GM10248 (cell line): Measurements from ENCODE around the gene NKAIN2.

Source experiments
- CTCF ChIA-PET: fragments of 300-600 bp; sonication (Branson Sonifier 250); formaldehyde crosslinking; extraction: SDS; loops from one replicate; lab custom pipeline; 2021; ENCODE audit warnings: antibody characterized with exemption; lab: Yijun Ruan, JAX
- POLR2A ChIA-PET: fragments of 350-650 bp; sonication (Branson Sonifier 250); formaldehyde crosslinking; extraction: SDS; loops from one replicate; lab custom pipeline; 2020; ENCODE audit warnings: antibody characterized with exemption; lab: Yijun Ruan, JAX
- DNase-seq: peaks from one replicate; pipeline ENCODE4 v3.0.0; 2012; ENCODE audit errors: extremely low spot score
- CTCF ChIP-seq: IDR thresholded peaks from 2 replicates; pipeline ENCODE4 v1.5.1; 2012; ENCODE audit warnings: mild to moderate bottlenecking, low read depth; ENCODE audit errors: extremely low read depth, missing control alignments, control extremely low read depth

NKAIN2 gene

DNA sequence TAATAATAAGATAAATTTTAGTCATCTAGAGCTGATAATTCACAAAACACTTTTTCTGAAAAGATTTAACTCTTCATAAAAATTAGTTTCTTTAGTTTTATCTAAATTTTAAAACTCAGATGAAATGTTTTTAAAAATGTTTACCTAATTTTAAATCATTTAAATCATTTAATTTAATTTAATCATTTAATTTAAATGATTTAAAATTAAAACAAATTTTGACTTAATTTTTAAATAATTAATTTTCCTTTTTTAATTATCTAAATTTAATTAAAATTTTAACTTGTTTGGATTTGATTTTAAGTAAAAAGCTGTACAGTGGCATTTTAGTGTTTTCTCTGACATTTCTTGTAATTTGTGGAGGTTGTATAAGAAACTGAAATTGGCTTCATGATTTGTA is 1026.8 kb downstream of the NKAIN2 start:
- ChIA-PET CTCF (no interaction called here), POLR2A (no interaction called here)

GRCh38 chr6:124854338-124854922 is 1050.8 kb downstream of the NKAIN2 start:
- CTCF ChIA-PET: interaction anchor here (0.8 to 0.9 kb wide), 3 partner anchors 10 to 16 kb away, joined by 3 to 4 read pairs (median 3); no protein-coding TSS in a partner anchor
- no peak for DNase-seq
- no peak for TF ChIP-seq CTCF
- POLR2A ChIA-PET: no interaction called here

More for the DNA sequence above, 1026.8 kb downstream of the NKAIN2 start:
- TF ChIP-seq CTCF: no peak
- DNase-seq: no peak

DNA sequence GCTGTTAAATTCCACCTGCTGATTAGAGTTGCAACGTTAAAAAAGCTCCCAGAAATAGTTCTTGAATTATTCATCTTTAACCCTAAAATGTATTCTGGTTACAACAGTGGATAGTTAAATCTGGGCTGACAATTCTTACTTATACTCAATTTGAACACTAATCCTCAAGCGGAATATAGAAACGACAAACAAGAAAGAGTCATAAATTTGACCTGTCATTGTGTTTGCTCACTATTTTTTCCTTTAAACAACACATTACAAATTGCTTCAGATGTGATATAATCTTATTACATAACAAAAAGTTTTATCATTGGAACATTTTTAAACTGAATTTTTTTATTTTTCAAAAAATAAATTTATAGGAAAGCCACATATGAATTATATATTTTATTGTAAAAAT is 1054.1 kb downstream of the NKAIN2 start:
- CTCF ChIA-PET: interaction anchor here (1.7 kb wide), 1 partner anchor 11 kb away, joined by 4 read pairs; no protein-coding TSS in a partner anchor
- POLR2A ChIA-PET: no interaction called here

GRCh38 chr6:124858564-124858963 is 1054.9 kb downstream of the NKAIN2 start:
- CTCF ChIA-PET: interaction anchor here (0.6 kb wide), 1 partner anchor 55 kb away, joined by 3 read pairs; no protein-coding TSS in a partner anchor
- no peak for DNase-seq
- TF ChIP-seq CTCF: no peak
- POLR2A ChIA-PET: no interaction called here

More for the DNA sequence above, 1054.1 kb downstream of the NKAIN2 start:
- no peak for TF ChIP-seq CTCF
- no peak for DNase-seq

DNA sequence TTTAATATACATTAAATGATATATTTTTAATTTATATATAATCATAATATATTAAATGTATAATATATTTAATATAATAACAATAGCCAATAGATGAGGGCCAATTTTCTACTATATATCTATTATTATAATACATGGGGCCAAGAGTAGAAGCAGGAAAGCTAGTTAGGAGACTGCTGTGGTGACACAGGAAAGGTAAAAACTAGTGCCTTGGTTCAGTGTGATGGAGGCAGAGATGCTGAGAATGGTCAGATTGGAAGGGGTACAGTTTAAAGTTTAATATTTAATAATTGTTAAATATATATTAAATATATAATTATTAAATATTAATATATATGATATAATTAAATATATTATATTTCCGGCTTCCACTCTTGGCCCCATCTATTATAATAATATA is 1055.7 kb downstream of the NKAIN2 start:
- no peak for DNase-seq
- ChIA-PET POLR2A (no interaction called here), CTCF (interaction anchor here (1.5 kb wide), 1 partner anchor 10 kb away, joined by 3 read pairs; no protein-coding TSS in a partner anchor)
- TF ChIP-seq CTCF: no peak

- no peak for DNase-seq
- TF ChIP-seq CTCF: no peak
- CTCF ChIA-PET: interaction anchor here (1.3 kb wide), 1 partner anchor 249 kb away, joined by 4 read pairs; no protein-coding TSS in a partner anchor
- POLR2A ChIA-PET: no interaction called here
Observed at GRCh38 chr6:124866040-124866439, 1062.4 kb downstream of the NKAIN2 start.
